SH-SY5Y (cell line): ENCODE results near the gene COPE.

Experiments
- GATA2 ChIP-seq: IDR thresholded peaks from 2 replicates; pipeline ENCODE4 v1.6.1; 2011; ENCODE audit warnings: mild to moderate bottlenecking, low read depth, low read length
- GATA3 ChIP-seq: IDR thresholded peaks from 2 replicates; pipeline ENCODE4 v1.6.1; 2011; ENCODE audit warnings: low read depth, mild to moderate bottlenecking, low read length, moderate library complexity

- TF ChIP-seq GATA2 (no peak), GATA3 (no peak)
Observed at GRCh38 chr19:18859676-18860301, 59.4 kb downstream of the COPE start.
